T follicular helper cell (primary cell): ENCODE measurements around the gene HNRNPAB.
A peak's percentile ranks its signal among the peaks of the same experiment; 100 is the strongest.
"Not testable (repeated sequence)": the region's sequence is repeated elsewhere in the genome, so short reads cannot be mapped to it uniquely, and the experiment has no call there.

Experiments
- DNase-seq: peaks from one replicate; pipeline ENCODE4 v3.0.0-alpha.2; 2020; ENCODE audit warnings: low read depth

The HNRNPAB gene

DNA sequence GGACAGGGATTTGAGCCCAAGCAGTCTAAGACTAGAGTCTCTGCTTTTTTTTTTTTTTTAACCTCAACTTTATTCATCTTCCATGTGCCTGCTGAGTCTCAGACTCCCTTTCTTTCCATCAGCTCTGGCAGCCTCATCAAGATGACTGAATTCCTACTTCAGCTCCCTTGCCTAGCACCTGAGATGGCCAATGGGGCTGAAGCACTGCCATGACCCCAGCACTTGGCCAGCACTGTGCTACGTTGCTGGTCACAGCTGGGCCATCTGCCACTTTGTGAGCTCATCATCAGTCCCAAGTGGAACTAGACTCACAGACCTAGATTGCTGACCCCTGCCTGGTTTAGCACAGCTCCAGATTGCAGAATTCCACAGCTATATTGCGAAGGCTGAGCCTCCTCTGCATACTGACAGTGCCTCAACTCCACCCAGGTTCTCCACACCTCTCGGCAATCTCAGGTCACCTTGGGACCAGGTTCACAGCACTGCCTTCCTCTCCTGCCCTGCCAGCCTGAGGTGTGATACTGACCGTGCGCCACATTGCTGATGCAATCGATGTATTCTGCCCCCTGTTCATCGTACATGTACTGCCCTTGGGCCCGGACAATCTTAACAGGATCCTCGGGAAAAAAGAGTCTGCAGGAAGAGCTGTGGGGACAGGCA is 26.7 kb downstream of the HNRNPAB start:
- DNase-seq: no peak

DNA sequence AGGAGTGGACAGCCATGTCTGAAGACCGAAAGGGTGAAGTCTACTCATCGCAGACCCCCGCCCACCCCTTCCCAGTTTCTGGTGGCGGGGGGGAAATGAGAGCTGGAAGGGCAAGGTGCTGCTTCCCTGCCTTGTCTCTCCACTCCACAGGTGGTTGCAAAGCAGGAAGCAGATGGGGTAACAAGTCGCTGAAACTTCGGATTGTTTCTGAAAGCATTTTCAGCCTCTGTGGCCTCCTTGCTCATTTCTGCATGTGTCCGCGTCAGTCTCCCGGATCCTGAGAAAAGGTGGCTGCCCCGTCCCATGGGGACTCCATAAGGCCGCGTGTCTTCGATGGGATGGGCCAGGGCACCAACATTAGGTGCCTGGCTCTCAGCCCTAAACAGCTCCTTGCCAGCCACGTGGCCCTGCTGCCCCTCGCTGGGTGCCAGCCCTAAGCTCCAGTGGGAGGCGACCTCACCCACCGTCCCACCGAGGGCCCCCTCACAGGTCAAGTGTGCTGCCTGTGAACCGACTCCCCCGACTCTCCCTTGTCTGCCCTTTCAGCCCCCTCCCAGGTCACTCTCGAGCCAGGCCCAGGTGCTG is 27.3 kb downstream of the HNRNPAB start:
- no peak for DNase-seq

DNA sequence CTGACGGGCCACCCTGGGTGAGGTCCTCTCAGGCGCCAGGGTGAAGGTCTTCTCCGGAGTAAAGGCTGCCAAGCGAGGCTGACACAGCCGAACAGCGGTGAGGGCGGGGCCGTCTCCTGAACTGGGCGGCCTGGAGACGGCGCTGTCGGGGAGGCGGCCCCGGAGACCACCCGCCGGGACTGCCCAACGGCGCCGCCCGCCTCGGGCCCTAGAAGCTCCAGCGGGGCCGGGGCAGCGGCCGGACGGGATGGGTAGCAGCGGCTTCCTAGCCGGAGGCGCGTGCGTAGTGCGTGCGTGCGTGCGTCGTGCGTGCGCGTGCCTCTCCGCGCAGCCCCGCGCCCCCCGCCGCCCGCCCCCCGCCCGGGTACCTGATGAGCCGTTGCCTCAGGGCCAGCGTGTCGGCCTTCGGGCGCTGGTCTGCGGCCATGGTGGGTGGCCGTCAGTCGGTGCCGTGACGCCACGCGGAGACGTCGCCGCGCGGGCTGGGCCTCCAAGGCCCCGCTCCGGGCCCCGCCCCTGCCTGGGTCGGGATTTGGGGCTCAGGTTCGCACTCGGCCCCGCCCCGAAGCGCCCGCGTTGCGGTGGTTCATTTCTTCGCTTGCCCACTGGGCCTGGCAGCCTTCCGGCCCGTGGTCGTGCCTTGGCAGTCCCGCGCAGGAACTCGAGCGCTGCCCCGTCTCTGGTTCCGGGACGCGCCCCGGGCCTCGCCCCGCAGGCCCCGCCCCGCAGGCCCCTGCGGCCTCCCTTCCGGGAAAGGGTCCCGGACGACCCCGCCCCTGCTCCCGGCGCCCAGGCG is 28.0 kb downstream of the HNRNPAB start, which contains the start of gene PHYKPL:
Gene PHYKPL, minus strand, starts transcription at position 679 of the 796 bp plus-strand sequence. Its CDS starts 252 bp downstream, at position 427.
- peak; percentile 37 for DNase-seq

DNA sequence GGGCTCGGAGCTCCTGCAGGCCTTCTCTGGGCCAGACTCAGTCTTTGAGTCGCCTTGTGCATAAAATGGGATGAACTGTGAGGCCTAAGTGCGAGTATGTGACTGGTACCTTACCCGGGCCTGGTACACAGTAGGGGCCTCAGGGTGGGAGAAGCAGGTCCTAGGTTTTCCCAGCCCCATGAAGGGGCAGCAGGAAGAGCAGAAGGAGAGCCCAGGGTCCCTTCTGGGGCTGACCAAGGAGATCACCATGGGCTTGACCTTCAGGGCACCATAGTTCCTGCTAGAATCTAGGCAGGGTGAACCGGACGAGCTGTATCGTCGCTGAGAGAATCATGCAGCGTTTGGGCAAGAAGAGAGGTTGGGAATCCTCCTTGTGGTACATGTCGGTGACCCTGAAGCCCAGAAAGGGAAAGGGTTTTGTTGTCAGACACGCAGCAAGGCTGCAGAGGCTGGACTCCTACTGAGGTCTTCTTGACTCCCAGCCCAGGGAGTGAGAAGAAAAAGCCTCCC is 28.6 kb downstream of the HNRNPAB start:
- DNase-seq: no peak

DNA sequence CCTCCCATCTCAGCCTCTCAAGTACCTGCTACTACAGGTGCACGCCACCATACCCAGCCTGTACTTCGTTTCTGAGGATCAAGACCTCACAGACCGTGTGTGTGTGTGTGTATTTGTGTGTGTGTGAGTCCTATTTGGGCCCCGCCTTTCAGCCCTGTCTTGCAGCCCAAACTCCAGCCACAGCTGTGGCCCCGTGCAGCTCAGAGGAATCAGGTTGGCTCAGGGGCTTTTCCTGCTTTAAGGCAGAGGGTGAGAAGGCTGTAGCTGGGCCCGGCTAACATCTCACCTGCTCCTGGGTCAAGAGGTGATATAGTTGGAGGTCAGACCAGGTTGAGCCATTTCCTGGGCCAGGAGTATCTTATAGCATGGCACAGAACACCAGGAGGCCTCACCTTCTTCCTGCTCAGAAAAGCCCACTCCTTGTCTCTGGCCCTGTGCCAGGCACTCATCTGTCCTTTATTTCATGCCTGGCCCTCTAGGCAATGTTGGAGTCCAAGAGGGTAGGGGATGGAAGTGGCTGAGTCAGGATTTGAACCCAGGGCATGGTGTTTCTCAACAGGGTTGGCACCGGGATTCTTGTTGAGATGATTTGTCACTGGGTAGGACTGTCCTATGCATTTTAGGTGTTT is 29.9 kb downstream of the HNRNPAB start:
- no peak for DNase-seq

DNA sequence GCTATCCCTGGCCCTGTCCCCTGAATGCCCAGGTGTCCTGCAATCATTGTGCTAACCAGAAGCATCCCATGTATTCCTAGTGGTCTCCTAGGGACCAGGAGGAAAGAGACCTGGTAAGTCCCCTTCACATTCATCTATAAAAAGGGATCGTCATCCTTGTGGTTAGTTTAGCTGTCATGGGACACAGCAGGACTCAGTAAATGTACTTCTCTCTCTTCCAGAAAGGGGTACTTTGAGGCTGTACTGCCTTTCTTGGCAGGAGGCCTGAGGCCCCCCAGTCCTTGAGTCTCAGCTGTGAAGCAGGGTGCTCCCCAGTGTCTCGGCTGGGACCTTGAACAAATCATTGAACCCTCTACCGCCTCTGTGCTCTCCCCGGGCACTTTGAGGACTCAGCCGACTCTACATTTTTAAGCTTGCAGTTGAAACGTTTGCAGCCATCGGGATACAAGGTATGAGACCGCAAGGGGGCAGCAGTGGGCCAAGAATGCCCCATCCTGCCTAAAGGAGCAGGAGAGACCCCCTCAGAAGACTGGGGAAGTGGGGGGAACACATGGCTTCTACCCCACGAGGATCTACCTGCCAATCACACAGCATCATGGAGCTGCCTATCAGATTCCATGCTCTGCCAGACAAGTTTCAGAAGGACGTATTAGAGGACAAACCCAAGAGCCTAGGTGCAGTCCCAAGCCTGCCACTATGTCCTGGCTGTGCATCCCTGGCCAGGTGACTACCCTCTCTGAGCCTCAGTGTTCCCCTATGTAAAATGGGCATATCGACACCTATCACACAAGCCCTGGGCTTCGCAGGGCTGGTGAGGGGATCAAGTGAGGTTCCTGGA is 30.6 kb downstream of the HNRNPAB start:
- peak; percentile 60 for DNase-seq

DNA sequence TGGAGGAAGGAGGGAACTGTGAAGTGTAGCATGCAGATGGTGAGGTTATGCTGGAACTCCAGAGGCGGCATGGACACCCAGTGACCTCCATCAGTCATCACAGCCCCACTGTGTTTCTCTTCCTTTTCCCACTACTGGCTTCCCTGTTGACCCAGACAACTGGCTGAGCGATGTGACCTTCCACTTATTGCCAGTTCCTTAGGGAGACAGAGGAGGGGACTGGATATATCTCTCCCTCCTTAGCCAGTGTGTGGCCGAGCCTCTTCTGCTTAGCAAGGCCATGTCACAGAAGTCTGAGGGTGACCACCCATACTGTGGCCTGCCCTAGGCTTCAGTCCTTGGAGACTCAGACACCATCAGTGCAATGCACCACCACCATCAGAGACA is 31.2 kb downstream of the HNRNPAB start:
- DNase-seq: no peak

DNA sequence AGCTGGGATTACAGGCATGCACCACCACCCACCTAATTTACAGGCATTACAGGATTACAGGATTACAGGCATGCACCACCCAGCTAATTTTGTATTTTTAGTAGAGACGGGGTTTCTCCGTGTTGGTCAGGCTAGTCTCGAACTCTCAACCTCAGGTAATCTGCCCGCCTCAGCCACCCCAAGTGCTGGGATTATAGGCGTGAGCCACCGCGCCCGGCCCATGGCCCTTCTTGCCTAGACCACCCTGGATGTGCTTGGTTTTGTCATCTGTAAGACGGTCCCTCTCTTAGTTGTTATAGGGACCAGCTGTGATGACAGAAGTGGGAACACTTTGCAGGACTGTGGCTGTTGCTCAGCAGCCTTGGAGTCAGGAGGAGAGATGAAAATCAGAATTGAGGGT is 31.8 kb downstream of the HNRNPAB start:
- DNase-seq: no peak

DNA sequence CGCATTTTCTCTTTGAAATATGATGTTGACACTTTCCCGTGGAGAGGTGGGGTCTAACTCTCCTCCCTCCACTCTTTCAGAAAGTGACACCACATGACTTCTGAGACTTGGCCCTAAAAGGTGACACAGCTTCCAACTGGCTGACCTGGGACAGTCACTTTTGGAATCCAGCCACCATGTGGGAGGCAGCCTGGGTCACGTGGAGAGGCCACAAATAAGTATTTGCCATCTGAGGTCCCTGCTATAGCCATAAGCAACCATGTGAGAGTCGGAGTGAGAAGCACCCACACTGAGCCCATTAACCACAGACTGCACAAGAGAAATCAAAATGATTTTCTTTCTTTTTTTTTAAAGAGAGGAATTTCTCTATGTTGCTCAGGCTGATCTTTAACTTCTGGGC is 32.3 kb downstream of the HNRNPAB start:
- DNase-seq: no peak

DNA sequence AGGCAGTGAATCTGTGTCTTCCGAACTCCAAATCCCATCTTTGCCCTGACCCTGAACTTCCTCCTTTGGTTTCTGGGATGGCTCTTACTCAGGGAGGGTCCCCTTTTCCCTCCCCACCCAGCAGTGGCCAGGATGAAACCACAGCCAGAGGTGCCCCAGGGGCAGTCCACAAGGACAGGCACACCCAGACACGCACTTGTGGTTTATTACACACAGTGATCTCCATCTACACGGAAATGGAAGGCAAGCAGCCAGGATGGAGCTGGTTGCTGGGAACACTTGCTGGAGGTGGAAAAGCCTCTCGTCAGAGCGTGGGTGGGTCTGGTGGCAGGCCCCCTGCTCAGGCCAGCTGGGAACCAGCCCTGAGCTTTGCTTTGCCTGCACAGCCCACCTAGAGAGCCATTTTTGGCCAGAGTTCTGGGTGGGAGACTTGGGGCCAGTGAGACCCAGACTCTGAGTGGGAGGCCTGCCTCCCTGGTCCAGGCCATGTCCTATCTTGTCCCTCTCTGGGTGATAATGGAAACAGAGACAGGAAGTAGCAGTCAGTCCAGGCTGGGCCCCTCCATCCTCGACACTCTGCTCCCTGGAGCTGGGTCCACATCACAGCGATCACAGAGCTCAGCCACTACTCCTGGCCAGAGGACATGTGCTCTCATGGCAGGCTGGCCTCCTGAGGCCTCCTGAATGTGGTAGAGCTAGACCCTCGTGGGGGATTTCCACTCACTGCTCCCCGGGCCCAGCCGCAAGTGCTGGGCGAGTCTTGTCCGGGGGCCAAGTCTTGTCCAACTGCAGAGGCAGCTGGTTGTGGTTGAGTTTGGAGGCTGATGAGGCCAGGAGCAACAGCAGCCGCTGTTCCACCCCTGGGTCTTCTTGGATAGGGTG is 33.3 kb downstream of the HNRNPAB start:
- DNase-seq: no peak

DNA sequence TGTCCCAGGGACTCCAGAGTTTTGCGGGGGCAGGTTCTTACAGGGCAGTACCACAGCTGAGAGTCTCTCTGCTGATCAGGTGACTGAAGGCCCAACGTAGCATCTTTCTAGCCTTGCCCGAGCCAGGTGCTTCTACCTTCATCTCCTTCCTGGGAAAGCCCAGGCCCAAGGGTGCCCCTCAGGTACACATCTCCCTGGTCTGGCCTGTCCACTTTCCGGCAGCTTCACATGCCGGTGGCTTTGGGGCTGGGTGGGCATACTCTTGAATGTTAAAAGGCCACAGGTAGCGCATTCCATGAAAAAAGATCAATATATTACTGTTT is 33.9 kb downstream of the HNRNPAB start:
- DNase-seq: no peak

DNA sequence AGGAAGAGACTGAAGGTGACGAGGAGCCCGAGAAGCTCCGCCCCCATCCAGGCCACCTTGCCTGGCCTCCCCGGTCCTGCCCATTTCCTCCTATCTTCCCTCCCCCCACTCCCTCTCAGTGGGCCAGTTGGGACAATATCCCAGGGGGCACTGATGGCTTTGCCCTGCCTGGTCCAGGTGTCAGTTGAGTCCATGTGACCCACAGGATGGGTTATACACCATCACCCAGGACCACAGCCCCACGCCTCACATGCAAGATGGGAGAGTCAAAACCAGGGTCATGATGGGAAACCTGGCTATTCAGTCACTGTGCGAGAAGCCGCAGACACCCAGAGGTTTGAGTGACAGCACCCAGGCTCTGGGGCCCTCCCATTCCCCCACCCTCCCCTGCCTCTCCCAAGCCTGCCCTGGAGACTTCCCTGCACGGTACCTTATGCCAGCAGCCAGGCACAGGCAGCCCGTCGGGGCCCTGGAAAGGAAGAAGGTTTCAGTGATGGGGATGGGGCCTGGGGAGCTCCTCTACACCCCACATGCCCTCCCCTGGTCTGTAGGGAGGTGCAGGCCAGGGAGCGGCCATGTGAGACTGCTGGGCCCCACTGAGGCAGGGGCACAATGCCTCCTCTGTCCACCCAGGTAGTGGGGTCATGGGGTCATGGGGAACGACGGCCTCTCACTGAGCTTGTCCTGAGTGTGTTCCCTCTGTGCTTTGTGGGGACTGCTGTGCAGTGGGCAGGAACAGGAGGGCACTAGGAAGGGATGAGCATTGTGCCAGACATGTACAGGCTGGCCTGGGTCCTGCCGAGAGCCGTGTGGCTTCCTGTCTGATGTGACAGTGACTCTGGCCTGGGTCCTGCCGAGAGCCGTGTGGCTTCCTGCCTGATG is 34.6 kb downstream of the HNRNPAB start:
- DNase-seq: no peak

DNA sequence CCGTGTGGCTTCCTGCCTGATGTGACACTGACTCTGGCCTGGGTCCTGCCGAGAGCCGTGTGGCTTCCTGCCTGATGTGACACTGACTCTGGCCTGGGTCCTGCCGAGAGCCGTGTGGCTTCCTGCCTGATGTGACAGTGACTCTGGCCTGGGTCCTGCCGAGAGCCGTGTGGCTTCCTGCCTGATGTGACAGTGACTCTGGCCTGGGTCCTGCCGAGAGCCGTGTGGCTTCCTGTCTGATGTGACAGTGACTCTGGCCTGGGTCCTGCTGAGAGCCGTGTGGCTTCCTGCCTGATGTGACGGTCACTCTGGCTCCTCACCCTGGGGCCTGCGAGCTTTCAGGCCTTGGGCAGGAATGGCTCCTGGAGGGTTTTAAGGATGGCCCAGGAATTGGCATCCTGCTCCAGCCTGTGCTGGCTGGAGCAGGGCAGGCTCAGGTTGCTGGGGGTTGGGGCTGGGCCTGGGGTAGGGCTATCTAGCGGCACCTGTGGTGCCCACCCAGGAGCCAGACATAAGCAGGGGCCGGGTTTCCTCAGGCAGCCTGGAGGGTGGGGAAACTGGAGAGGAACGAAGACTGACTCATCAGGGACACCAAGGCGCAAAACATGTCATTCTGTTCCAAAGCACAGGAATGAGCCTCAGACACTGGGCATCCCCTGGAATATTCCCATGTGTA is 35.4 kb downstream of the HNRNPAB start:
- DNase-seq: not testable (repeated sequence)

DNA sequence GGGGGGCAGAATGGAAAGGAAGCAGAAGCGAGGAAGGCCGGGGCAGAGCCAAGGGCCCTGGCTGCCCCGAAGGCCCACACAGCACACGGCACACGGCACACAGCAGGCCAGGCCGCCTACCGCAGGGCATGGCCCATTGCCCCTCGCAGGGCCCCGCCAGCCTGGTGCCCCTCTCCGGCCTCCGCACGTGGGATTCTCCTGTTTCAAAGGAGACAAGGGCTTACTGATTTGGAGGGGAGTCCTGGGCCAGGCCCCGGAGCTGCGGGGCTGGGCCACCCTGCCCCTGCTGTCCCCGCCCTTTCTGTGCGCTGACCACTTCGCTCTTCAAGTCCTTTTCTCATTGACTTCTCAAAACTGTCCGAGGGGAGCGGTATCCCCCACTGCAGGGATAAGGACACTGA is 36.0 kb downstream of the HNRNPAB start:
- no peak for DNase-seq

DNA sequence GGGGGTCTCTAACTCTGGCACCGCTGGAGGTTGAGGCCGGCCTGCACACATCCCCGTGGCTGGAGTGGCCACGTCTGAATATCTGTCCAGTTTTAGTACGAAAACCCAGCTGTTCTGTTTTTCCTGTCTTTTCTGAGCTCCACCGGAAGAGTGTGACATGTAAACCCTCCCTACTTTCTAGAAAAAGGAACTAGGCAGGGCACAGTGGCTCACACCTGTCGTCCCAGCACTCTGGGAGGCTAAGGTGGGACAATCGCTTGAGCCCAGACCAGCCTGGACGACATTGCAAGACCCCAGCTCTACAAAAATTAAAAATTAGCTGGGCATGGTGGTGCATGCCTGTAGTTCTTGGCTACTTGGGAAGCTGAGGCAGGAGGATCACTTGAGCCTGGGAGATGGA is 36.4 kb downstream of the HNRNPAB start:
- DNase-seq: no peak

DNA sequence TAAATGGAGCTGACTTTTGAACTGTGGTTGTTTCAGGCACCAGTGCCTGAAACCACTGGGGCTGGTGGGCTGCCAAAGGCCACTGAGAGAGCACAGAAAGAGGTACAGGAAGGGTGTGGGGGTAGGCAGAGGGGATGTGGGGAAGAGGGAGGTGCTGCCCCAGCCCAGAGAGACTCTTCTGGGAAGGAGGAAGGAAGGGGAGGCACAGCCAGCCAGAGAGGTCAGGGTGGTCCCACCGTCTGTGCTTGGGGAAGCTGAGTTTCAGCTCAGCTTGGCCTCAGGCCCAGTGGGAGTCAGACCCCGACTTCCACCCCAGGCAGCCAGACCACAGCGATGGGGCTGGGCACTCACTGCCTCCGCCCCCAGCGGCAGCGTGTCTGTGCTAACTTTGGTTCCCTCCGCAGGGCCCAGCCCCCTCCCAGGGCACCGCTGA is 36.9 kb downstream of the HNRNPAB start:
- no peak for DNase-seq

DNA sequence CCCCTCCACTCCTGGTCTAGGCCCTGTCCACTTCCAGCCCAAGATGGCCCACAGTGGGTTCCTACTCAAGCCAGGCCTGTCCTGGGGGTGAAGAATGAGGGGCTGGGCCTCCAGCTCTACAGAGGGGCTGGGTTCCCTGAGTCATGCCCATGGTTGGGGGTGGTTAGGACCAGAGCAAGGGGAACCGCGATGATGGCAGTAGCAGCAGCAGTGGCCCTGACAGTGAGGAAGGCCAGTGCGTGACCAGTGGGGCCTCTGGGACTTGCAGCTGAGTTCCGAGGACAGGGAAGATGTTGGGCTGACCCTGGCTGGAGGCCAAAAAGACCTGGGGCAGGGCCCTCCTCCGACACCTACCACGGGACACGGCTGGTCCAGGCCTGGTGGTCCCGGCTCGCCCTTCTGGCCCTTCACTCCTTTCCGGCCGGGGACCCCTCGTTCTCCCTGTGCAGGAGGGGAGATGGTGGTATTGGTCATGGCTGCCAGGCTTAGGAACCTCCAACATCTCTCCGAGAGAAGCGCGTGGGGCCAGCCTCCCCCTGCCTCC is 37.4 kb downstream of the HNRNPAB start:
- no peak for DNase-seq

DNA sequence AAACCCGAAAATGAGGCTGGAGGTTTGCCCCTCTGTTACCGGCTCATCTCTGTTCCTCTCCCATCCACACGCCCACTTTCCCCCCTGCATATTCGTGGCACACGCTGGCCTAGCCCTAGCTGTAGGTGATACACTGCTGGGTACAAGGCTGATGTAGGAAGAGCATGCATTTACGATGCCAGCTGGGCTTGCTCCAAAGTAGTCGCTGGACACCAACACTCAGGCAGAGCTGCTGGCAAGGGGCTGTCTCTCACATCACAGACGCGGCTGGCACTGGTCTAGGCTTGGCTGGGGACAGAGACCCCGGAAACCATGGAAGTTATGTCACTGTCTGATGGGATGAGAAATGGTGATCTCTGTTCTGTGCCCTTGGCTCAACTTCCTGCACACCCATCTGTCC is 38.1 kb downstream of the HNRNPAB start:
- DNase-seq: no peak

DNA sequence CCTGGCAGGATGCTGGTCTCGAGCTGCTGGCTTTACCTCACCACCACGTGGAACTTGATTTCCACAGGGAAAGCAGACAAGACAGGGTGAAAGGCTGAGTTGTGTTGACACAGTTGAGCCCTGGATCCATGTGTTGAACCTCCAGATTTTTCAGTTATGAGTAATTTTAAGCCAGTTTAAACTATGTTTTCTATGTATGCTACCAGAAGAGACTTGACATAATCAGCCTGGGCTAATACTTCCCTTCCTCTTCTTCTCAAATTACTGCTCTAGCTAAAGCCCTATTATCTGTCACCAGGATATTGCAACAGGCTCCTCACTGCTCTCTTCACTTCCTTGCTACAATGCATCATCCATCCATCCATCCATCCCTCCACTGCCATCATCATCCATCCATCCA is 40.2 kb downstream of the HNRNPAB start:
- DNase-seq: no peak
